NCI-H146 treated with DMSO at 0.1 percent for 48 hours (cell line): ENCODE data around the gene TCIRG1.

ENCODE experiments used
- DNase-seq: peaks from one replicate; lab custom pipeline; 2025; ENCODE audit not compliant: unreplicated experiment; lab: John Stamatoyannopoulos, UW

TCIRG1 gene

DNA sequence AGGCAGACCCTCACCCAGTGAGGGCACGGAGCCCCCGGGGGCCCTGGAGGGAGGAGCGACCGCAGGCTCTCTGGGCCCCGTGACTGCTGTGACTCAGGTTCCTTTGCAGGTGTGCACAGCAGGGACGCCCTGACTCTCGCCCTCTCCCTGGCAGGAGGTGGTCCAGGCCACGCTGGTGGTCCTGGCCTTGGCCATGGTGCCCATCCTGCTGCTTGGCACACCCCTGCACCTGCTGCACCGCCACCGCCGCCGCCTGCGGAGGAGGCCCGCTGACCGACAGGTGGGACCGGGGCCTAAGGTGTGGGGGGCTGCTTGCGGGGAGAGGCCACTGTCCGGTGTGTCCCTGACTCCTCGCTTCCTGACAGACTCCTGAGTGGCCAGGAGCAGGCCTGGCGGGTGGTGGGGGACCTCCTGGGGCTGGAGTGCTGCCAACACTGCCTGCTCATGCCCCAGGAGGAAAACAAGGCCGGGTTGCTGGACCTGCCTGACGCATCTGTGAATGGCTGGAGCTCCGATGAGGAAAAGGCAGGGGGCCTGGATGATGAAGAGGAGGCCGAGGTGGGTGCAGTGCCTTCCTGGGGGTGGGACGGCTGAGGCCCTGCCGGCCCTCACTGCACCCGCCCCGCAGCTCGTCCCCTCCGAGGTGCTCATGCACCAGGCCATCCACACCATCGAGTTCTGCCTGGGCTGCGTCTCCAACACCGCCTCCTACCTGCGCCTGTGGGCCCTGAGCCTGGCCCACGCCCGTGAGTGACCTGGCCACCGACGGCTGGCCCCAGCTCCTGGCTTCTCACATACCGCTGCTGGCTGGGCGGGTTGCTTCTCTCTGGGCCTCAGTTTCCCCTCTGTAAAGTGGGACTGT, 10.9 kb downstream of the TCIRG1 start:
- DNase-seq: no peak

DNA sequence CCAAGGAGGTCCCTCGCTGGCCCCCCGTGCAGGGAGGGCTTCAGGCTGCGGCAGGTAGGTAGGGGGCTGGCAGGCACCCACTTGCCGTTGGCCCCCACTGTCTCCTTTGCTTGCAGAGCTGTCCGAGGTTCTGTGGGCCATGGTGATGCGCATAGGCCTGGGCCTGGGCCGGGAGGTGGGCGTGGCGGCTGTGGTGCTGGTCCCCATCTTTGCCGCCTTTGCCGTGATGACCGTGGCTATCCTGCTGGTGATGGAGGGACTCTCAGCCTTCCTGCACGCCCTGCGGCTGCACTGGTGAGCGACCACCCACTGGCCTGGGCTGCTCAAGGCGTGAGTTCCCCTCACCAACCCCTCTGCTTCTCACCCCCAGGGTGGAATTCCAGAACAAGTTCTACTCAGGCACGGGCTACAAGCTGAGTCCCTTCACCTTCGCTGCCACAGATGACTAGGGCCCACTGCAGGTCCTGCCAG, 11.6 kb downstream of the TCIRG1 start:
- DNase-seq: no peak

DNA sequence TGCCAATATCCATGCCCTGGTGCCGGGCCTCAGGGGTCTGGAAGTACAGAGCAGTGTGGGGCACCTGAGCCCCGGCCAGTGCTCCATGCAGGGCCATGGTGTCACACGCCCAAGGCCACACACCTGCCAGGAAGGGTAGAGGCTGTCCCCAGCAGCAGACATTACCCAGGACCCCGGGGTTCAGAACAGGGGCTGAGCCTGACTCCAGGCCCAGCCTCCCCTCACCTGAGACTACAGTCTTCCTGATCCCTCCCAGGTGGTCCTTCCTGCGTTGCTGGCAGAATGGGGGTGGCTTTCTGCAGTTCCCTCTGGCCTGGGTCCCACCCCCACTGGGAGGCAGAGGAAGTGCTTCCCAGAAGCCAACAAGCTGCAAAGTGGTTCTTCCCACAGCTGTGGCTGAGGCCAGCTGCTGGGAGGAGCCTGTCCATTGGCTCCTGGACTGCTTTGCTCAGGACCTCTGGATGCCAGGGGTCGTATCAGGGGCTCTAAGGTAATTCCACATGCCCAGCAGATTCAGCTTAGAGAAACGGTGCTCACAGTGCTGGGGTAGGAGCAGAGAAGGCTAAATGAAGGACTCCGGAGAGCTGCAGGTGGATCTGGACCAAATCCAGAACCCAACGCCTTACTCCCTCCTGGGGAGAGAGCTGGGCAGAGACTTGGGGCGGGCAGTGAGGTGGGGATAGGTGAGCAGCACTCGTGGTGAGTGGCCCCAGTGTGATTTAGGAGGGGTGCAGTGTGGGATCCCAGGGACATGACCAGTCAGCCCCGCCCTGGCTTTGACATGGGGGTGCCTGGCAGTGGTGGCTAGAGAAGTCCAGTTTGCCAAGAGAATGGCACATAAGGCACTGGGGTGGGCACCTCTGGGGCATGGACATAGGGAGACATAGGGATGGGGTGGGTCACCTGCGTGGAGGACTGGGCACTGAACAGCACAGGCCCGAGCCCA, 12.6 kb downstream of the TCIRG1 start:
- DNase-seq: no peak

DNA sequence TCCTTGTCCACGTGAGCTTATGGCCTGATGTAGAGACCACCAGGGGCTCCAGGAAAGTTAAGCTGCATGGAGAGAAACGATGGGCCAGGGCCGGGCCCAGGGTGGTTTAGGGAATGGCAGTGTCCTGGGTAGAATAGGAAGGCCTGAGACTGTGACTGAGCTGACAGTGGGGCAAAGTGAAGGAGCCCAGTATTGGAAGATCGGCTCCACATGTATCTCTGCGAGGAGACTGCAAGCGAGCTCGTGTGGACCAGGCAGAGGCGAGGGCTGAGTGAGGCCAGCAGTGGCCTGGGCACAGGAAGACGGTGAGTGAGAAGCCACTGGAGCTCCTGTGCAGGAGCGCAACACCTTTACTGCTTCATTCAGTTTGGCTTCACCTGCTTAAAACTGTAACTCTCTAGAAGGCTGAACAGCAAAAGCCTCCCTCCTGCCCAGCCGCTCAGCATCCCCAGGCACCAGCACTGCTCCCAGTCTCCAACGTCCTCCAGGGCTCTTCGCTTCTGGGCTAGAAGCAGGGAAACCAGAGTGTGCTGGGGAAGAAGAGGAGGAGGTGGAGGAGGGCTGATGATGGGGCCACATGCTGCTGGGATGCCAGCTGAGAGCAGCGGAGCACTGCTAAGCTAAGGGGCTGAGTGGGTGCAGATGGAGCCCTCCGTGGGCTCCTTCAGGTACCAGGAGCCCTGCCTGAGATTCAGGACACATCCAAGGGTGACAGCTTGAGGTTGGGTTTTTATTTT, 13.5 kb downstream of the TCIRG1 start:
- no peak for DNase-seq

DNA sequence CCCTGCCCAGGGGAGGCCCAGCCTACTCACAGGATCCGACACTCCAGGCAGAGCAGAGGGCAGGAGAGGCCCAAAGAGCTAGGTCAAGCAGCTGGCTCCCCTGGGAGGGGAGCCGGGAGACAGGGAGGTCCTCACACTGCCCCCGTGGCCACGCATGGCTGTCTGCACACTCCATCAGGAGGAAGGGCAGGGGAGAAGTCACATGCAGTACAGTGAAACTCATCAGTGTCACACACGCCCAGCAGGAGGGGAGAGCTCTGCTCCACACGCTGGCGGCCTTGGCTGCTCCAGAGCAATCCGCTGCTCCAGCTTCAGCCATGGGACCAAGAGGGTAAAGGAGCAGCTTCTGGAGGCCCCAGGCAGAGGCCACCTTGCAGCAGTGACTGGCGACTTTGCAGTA, 14.3 kb downstream of the TCIRG1 start:
- DNase-seq: no peak

DNA sequence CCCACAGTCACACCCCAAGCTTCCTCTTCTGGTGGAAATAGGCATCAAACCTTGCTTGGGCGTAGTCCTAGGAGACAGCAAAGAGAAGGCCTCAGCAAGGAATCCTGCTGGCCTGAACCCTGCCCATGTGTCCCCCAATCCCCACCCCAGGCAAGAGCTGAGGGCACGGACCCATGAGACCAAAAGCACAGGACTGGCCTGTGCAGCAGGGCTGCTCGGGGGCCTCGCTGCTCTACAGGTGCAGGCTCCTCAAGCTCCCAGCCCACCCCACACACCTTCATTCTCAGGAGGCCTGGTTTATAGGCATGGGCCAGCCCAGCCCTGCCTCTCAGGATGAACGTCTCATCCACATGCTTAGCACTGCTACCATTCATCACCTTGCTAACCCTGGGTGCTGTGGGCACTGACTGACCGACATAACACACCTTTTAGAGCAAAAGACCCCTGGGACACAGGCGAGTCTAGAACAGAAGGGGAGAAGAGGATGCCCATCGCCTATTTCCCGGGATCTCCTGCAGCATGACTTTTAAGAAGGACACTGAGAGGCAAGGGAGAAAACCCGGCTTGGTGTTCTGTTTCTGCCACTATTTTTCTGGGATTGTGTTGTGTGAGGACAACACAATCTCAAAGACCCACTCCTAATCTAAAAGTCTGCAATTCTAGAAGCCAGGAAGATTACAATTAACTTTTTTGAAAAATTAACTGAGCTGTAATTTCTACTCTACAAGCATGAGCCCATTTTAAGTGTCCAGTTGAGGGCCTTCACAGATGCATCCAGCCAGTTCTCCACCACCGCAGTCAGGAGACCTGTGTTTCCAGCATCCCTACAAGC, 15.4 kb downstream of the TCIRG1 start:
- no peak for DNase-seq

DNA sequence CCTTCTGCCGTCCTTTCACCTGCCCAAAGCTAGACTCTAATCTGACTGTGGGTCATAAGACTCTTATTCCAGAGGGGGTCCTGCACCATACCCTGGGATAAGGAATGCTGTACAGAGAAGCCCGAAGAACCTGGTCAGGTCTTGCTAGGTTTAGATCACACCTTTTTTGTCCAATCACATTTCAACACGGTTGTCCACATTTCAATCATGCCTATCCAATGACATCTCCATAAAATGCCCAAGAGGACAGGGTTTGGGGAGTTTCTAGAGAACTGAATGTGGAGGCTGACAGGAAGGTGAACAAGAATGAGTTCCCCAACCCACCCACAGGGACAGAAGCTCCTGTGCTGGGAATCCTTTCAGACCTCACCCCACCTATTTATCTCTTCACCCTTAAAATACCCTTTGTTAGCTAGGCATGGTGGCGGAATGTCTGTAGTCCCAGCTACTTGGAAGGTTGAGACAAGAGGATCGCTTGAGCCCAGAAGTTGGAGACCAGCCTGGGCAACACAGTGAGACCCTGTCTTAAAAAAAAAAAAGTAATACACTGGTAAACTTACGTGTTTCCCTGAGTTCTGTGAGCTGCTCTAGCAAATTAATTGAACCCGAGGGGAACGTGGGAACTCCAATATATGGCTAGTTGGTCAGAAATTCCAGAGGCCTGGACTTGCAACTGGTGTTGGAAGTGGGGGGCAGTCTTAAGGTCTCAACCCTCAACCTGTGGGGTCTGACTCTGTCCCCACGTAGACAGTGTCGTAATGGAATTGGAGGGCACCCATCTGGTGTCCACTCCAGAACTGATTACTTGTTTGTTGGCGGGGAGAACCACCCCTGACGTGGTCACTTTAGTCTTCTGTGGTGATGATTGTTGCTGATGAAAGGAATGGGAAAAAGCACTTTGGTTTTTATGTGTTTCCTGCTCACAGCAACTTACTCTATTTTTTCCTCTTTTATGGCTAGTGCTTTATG, 17.8 kb downstream of the TCIRG1 start:
- DNase-seq: no peak

DNA sequence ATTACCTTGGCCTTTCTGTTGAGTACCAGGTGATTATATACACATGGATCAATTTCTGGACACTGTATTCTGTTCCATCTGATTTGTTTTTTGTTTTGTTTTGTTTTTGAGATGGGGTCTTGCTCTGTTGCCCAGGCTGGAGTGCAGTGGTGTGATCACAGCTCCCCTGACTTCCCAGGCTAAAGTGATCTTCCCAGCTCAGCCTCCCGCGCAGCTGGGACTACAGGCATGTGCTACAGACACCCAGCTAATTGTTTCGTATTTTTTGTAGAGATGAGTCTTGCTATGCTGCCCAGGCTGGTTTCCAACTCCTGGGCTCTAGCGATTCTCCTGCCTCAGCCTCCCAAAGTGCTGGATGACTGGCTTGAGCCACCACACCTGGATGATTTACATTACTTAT, 19.0 kb downstream of the TCIRG1 start:
- DNase-seq: no peak

DNA sequence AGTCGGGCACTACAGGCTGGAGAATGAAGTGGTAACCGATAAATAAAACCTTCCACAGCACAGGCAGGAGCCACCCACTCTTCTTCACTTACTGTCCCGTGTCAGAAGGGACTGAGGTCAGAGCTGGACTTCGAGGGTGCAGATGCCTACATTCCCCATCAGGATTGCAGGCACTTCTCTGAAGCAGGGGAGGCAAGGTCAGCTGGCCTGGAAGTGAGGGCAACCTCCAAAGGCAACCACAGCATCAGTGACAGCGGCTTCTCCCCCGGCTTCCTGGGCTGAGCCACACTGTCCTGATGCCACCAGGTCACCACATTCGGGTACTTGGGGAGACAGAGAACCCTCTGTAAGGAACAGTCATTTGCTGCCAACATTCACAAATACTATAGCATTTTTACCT, 22.7 kb downstream of the TCIRG1 start:
- no peak for DNase-seq

DNA sequence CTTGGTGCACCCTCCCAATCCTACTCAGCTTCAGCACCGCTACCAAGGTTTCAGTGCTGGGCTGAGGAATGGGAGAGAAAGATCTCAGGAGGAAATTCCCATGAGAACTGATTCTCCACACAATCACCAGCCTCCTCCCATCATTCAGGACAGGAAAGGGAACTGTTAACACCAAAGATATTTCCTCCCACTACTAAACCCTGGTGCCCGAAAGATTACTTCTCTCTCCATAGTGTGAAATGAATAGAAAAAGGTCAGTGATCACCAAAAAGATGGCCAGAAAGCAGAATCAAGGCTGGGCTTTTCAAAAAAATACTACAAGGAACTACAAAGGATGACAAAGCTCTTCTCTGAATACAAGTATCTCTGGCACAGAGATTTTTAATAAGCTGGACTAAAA, 26.1 kb downstream of the TCIRG1 start:
- DNase-seq: no peak

DNA sequence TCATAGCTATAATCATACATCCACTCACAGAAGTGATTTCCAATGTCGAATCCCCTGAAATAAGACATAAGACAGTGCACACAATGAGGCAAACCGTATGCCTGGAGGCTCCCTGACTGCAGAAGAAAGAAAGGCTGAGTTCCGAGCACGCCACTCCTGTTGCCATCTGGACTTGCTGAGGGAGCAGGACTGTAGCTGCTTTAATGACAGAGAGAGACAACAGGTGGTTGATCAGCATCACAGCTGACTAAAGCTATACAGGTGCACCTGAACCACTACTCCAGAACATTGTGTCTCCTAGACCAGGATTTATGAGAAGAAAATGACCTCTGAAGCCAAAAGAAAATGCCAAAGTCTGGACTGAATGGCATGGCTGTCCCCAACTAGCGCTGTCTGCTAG, 27.0 kb downstream of the TCIRG1 start:
- no peak for DNase-seq

DNA sequence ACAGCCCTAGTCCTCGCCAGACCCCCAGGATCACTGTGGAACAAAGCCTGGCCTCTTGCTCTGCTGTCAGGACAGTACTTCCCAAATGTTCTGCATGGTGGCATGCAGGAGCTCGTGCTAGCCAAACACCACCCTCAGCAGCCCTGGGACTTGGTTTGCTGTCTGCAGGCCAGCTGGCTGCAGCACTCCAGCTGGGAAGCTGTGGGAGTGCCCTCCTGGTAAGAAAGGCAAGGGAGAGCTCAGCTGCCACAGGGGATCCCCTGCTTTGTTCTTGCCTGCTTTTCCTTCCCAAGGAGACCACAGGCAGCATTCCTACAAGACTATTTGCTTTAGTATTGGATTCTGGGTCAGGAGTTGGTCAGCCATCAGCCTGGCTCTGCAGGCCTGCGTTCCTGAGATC, 27.9 kb downstream of the TCIRG1 start:
- DNase-seq: no peak

DNA sequence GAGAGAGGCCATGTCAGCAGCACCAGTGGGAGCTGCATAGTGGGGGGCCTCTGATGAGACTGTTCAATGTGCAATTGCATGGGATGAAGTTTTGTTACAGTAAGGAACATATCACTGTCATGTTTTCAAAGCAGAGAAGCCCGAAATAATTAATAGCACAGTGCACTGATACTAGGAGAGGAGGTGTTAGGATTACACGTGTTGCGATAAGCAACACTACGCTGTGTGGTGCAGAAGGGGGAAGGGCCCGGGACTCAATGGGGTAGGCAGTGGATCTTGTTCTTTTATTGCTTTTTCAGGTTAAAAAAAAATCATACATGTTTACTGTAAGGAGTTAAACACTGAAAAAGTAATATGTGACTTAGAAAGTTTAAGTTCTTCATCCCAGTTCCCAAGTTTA, 29.2 kb downstream of the TCIRG1 start:
- no peak for DNase-seq

DNA sequence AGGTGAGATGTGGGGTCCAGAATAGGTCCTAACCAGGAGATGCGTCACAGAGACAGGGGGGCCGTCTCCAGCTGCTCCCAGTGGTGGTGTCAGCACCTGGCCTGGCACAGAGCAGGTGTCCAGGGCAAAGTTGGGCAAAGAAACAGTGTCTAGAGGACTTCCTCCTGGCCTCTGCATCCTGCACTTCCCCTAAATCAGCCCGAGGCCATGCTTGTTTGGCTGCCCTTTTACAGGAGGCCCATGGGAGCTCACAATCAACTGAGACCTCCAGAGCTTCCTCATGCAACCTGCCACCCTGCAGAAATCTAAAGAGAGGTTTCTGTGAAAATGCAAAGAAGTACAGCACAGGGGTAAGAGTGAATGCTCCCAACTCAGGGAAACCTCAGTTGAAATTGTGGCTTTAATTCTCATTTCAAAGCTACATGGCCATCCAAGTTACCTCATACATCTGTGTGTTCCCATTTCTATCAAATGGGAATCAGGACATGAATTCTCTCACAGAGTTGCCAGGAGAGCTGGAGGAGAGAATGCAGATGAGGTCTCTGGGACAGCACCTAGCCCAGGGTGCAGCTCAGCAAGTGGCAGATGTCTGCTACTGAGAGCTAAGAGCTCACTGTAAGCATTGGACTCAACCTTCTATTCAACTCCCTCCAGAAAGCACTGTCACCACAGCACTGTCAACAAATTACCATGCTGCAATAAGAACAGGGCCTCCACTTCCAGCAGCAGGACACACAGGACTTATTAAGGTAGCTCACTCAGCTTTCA, 32.6 kb downstream of the TCIRG1 start:
- DNase-seq: no peak

DNA sequence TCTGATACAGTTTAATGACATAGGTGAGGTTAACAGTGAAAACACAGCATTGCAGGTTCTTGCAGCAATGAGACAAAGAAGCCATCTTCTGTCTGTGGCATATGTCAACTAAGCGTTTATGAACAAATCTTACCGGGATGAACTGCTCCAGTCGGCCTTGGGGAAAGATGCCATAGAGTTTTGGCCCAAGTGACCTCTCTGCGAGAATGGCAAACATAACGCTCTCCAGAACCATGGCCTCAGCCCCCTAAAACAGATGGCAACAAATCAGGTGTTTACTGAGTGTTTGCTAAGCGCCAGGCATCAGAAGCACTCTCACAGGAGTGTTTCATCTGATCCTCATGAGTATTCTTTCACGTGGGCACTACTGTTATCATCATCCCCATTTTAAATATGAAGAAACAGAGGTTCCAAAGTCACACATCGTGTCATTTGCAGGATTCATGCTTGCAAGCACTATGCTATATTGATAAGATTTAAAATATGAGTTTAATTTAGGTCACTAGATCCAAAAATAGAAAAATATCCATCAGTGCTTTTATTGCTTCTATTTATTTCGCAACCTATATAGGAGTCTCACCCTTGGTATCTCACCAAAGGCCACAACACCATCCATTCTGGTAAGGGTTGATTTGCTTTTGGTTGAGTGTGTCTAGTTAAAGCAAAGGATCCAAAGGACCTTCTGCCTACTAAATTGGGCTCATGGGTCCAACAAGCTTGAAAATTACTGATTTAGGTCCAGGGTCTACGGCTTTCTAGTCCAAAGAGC, 35.9 kb downstream of the TCIRG1 start:
- DNase-seq: no peak

DNA sequence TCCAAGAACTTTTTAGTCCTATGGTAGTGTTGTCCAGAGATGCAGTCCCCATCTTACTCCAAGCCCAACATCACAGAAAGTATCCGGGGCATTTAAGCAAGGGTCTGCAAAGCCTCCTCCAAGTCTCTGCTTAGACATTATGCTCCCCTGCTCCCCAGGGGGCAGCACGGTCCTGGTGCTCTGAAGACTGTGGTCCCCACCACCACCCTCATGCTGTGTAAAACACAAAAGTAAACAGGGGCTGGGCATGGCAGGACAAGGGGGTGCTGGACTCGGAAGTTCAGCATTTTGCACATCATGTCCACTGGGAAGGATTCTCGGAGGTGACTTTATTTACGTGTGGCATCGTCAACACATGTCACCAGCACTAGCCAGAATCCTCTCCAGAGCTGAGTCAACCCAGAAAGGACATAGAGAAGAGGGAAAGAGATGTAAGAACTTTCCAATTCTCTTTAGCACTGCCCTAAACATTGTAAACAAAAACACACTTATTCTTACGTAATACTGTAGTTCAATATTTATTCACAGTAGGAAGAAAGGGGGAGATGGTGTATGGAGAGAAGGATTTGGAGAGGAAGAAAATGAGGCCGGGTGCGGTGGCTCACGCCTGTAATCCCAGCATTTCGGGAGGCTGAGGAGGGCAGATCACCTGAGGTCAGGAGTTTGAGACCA, 37.7 kb downstream of the TCIRG1 start:
- DNase-seq: no peak
